Mucosa of descending colon (tissue), 3 donors: Measurements from ENCODE around the gene GET4. TPM values are rescaled to one million over a fixed set of nuclear protein-coding genes. Genes with fewer than 3 reads are reported as not detected.
"Not testable (repeated sequence)": the region's sequence is repeated elsewhere in the genome, so short reads cannot be mapped to it uniquely, and the experiment has no call there.

Experiments used
- ATAC-seq: fragments of 200-7000 bp; cut with Tn5 transposase; one replicate; pipeline ENCODE4 v1.9.1; 2020; ENCODE audit warnings: mild to moderate bottlenecking, moderate library complexity
- DNase-seq, 3 donors: peaks; one replicate each; pipeline ENCODE4 v3.0.0-alpha.2; 2020
- H3K36me3 ChIP-seq: fragments of 200-600 bp; one replicate; pipeline ENCODE4 v1.8.0; 2021; ENCODE audit warnings: low read depth, mild to moderate bottlenecking
- H3K4me1 ChIP-seq: fragments of 200-600 bp; one replicate; pipeline ENCODE4 v1.8.0; 2021; ENCODE audit warnings: low read depth, mild to moderate bottlenecking
- H3K4me3 ChIP-seq: fragments of 200-600 bp; one replicate; pipeline ENCODE4 v1.8.0; 2021; ENCODE audit warnings: mild to moderate bottlenecking
- H3K9me3 ChIP-seq: fragments of 200-600 bp; one replicate; pipeline ENCODE4 v1.8.0; 2021; ENCODE audit warnings: mild to moderate bottlenecking
- CTCF ChIP-seq: fragments of 200-600 bp; IDR thresholded peaks from one replicate; pipeline ENCODE4 v1.8.0; 2022; ENCODE audit warnings: antibody characterized with exemption, mild to moderate bottlenecking
- intact Hi-C, 2 donors: fragments of 100-400 bp; cut with DNase I in 1 of 2; cut with micrococcal nuclease in 1 of 2; formaldehyde crosslinking; loops; one replicate each; pipeline versions ENCODE4 v1.11.0 to v1.11.1; 2022; cut with DNase I, micrococcal nuclease
- total RNA-seq, 3 donors: library from RNA; stranded (reverse); fragmentation: NEBNext Ultra II Directional in 2 of 3; extraction: Animal tissue kit (Norgen Biotek cat#: 25700) in 2 of 3; gene quantifications; one replicate each; pipeline versions ENCODE4 v1.2.1 to v1.2.4, GENCODE V29; 2021 to 2023
- donor health status: DM: no; HTN: no; CAD: no; lungs with moderate emphysema.
- donor health status: DM: no; HTN: no; CAD: no.
- donor health status: DM: no; HTN: yes; CAD: no.

GET4 gene
- total RNA-seq, 3 donors from 2014 or later: 36.9 to 48.8 (median 48.2) TPM

GRCh38 chr7:921581-922333, 45.4 kb downstream of the GET4 start:
- no peaks in the 10 kb centered on the region for H3K36me3 ChIP-seq

GRCh38 chr7:922334-923107, 46.2 kb downstream of the GET4 start:
- no peaks in the 10 kb centered on the region for H3K9me3 ChIP-seq
- no peaks in the 10 kb centered on the region for H3K36me3 ChIP-seq
- no peak for ATAC-seq
- H3K4me1 ChIP-seq: peaks cover 66% of the 10 kb centered on the region
- intact Hi-C loops: no loop called here
- peak; percentile 65 to 71 (median 69) for DNase-seq
- no peak overlapping the region for H3K4me3 ChIP-seq
- no peak for TF ChIP-seq CTCF

More at GRCh38 chr7:921581-922333, 45.4 kb downstream of the GET4 start:
- intact Hi-C loops: no loop called here
- H3K9me3 ChIP-seq: no peaks in the 10 kb centered on the region
- ATAC-seq (peak; percentile 5), DNase-seq (peak; percentile 61 to 79 (median 72))
- peaks cover 60% of the 10 kb centered on the region for H3K4me1 ChIP-seq
- H3K4me3 ChIP-seq: no peak overlapping the region
- no peak for TF ChIP-seq CTCF

GRCh38 chr7:923108-924041, 47.0 kb downstream of the GET4 start:
- H3K4me3 ChIP-seq: no peak overlapping the region
- ATAC-seq: peak; percentile 61
- intact Hi-C loops: no loop called here

GRCh38 chr7:924042-924441, 47.7 kb downstream of the GET4 start:
- H3K4me3 ChIP-seq: not testable (repeated sequence)
- H3K4me1 ChIP-seq: peaks cover 67% of the 10 kb centered on the region

More at GRCh38 chr7:923108-924041, 47.0 kb downstream of the GET4 start:
- H3K9me3 ChIP-seq: no peaks in the 10 kb centered on the region
- peaks cover 67% of the 10 kb centered on the region for H3K4me1 ChIP-seq
- TF ChIP-seq CTCF: no peak
- DNase-seq: peak; percentile 91 to 94 (median 92)
- H3K36me3 ChIP-seq: no peaks in the 10 kb centered on the region

GRCh38 chr7:924541-925231, 48.3 kb downstream of the GET4 start:
- TF ChIP-seq CTCF: no peak
- no peak for ATAC-seq

More at GRCh38 chr7:924042-924441, 47.7 kb downstream of the GET4 start:
- ATAC-seq, H3K9me3 ChIP-seq, intact Hi-C loops, H3K36me3 ChIP-seq: not testable (repeated sequence)
- DNase-seq: peak; percentile 12 to 81 (median 56)

More at GRCh38 chr7:924541-925231, 48.3 kb downstream of the GET4 start:
- Histone ChIP-seq H3K4me3 (no peak overlapping the region), H3K4me1 (peaks cover 67% of the 10 kb centered on the region), H3K36me3 (no peaks in the 10 kb centered on the region), H3K9me3 (no peaks in the 10 kb centered on the region)
- intact Hi-C loops: no loop called here
- peak; percentile 49 to 66 (median 55) for DNase-seq
